ENCODE measurements around the gene TMUB1. TPM values are rescaled to one million over a fixed set of nuclear protein-coding genes. Genes with fewer than 3 reads are reported as not detected.

The TMUB1 gene
- polyA plus RNA-seq, 2 of the 4 experiments (the other 2 are of a cell fraction): 14.0 to 37.7 TPM

DNA sequence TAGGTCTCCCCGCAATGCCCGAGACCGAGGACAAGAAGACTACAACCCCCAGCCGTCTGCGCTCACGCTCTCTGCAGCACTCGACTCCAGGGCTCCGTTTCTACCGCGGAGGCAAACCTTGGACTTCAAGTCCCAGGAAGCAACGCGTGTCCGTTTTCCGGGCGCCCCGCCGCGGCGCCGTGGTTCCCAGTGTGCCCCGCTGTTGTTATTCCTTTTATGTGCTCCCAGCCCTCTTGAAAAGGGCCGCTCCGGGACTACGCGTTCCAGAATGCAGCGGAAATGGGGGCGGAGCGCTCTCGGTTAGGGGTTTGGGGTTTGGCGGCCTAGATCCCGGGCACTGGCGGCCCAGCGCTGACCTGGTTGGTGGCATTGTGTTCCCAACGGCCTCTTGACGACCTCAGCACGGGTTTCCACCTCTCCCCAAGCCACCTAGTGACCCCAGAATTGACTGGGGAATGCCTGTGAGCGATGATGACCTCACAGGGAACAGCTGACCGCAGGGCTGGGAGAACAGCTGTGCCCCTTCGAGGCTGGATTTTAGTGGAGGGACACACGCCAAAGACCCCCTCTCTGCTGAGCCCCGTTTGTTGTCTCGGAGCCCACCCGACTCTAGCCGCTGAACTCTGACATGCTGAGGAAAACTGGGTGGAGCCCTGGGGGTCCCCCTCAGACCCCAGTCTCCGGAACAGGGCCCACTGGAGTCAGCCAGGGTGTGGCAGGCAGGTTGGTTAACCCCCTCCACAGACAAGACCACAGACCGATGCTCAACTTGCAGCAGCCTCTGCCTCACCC, 25.1 kb downstream of the TMUB1 start:
- H3K27ac ChIP-seq: peak overlapping the region; percentile 99
- peak overlapping the region; percentile 92 for H3K4me2 ChIP-seq
- FAIRE-seq: no peak
- peak; percentile 54 to 82 for ATAC-seq
- no peaks in the 10 kb centered on the region for H3K9me3 ChIP-seq
- ChIA-PET CTCF (interaction anchor here (0.6 to 4.0 kb wide), 9 partner anchors 13 to 691 kb away, joined by 3 to 14 read pairs (median 5); partner anchors contain the start of gene ABCB8), POLR2A (interaction anchor here (1.0 to 1.4 kb wide), 3 partner anchors 19 to 30 kb away, joined by 3 to 4 read pairs (median 4); partner anchors contain the start of genes ABCB8 and FASTK)
- TF ChIP-seq NPAS2 (CRISPR knock-in tag; IDR thresholded peaks at IDR 0.05; ENCODE audit: borderline replicate concordance): no peak
- TF ChIP-seq FOSB (CRISPR knock-in tag; IDR thresholded peaks at IDR 0.05): no peak
- TF ChIP-seq, protein P1, sequence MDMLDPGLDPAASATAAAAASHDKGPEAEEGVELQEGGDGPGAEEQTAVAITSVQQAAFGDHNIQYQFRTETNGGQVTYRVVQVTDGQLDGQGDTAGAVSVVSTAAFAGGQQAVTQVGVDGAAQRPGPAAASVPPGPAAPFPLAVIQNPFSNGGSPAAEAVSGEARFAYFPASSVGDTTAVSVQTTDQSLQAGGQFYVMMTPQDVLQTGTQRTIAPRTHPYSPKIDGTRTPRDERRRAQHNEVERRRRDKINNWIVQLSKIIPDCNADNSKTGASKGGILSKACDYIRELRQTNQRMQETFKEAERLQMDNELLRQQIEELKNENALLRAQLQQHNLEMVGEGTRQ (IDR thresholded peaks at IDR 0.05): peak; percentile 47
- TF ChIP-seq MYC (IDR thresholded peaks at IDR 0.05; ENCODE audit: borderline replicate concordance, low read length): 0 out of 2 replicates have a peak, but pooled peaks have one; percentile 6
- TF ChIP-seq KDM1A (IDR thresholded peaks at IDR 0.05; ENCODE audit: low read depth): no peak
- TF ChIP-seq HOXB5 (CRISPR knock-in tag; IDR thresholded peaks at IDR 0.05): 0 out of 2 replicates have a peak, but pooled peaks have one; percentile 30
- TF ChIP-seq, protein P2, sequence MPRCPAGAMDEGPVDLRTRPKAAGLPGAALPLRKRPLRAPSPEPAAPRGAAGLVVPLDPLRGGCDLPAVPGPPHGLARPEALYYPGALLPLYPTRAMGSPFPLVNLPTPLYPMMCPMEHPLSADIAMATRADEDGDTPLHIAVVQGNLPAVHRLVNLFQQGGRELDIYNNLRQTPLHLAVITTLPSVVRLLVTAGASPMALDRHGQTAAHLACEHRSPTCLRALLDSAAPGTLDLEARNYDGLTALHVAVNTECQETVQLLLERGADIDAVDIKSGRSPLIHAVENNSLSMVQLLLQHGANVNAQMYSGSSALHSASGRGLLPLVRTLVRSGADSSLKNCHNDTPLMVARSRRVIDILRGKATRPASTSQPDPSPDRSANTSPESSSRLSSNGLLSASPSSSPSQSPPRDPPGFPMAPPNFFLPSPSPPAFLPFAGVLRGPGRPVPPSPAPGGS (IDR thresholded peaks at IDR 0.05): 0 out of 3 replicates have a peak, but pooled peaks have one; percentile 12
- TF ChIP-seq, protein P3, sequence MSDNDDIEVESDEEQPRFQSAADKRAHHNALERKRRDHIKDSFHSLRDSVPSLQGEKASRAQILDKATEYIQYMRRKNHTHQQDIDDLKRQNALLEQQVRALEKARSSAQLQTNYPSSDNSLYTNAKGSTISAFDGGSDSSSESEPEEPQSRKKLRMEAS (IDR thresholded peaks at IDR 0.05): peak; percentile 53
- TF ChIP-seq POLR2A (IDR thresholded peaks at IDR 0.05; ENCODE audit: low read length): peak; percentile 75
- TF ChIP-seq JUN (IDR thresholded peaks at IDR 0.05): peak; percentile 53 to 64; a peak in 4 of 5 replicates
- TF ChIP-seq FOSL2 (IDR thresholded peaks at IDR 0.05): no peak
- peak; percentile 30; the same call in 1 of the 2 replicates for TF ChIP-seq FOSL2 (CRISPR knock-in tag; IDR thresholded peaks at IDR 0.05)
- TF ChIP-seq PHF8 (IDR thresholded peaks at IDR 0.05; ENCODE audit: borderline replicate concordance, low read depth): peak; percentile 58
- TF ChIP-seq BHLHE40 (IDR thresholded peaks at IDR 0.05; ENCODE audit: low read depth, low read length): no peak
- no peak for TF ChIP-seq CBX2 (IDR thresholded peaks at IDR 0.05; ENCODE audit: borderline replicate concordance, low read depth)
- H3K4me3 ChIP-seq: peak overlapping the region; percentile 86
- peak; percentile 99 to 100 for DNase-seq (ENCODE audit: low read depth in 1 of 2, low spot score in 1 of 2)
- under 1% methylated on average over 35 of the region's 46 CpGs for WGBS (ENCODE audit: missing lambda C conversion rate)
- peaks cover 24% of the 10 kb centered on the region for H3K4me1 ChIP-seq

DNA sequence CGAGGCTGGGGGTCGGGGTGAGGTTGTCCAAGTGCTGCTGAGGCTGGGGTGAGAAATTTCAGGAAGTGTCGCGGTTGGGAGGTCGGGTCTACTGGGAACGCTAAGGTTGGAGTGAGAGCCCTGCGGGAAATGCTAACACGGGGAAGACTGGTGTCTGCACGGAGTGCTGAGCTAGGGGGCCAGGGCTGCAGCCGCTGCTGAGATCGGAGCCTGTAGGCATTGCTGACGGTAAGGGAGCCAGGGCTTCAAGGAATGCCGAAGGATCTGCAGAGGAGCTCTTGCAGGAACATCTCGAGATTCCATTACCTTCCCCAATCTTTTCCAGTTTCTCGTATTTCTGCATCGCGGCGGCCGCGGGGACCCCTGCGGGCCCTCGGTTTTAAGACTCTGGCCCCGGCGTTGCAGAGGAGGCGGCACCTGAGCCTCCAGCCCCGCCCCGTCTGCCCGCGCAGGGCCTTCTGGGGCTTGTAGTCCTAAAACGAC, 25.7 kb downstream of the TMUB1 start, which contains the start of gene CDK5:
TSS of gene CDK5 (minus strand) at position 392 of the 483 bp plus-strand sequence. CDS start at position 343, 49 bp downstream.
- peaks cover 24% of the 10 kb centered on the region for H3K4me1 ChIP-seq
- ChIA-PET CTCF (interaction anchor here (1.0 to 4.0 kb wide), 3 partner anchors 11 to 53 kb away, joined by 3 to 14 read pairs (median 5); partner anchors contain the start of gene ABCB8), POLR2A (interaction anchor here (1.0 to 1.4 kb wide), 3 partner anchors 18 to 29 kb away, joined by 3 to 4 read pairs (median 4); partner anchors contain the start of genes ABCB8 and FASTK)
- H3K9me3 ChIP-seq: no peaks in the 10 kb centered on the region
- peak within 1 kb of the TSS; percentile 99 for H3K27ac ChIP-seq
- peak within 1 kb of the TSS; percentile 92 for H3K4me2 ChIP-seq
- WGBS (ENCODE audit: missing lambda C conversion rate): 1% methylated on average over 30 of the region's 30 CpGs
- no peak for FAIRE-seq
- peak within 1 kb of the TSS; percentile 86 for H3K4me3 ChIP-seq
- no peak for TF ChIP-seq FOSL2 (IDR thresholded peaks at IDR 0.05)
- no peak for TF ChIP-seq FOSL2 (CRISPR knock-in tag; IDR thresholded peaks at IDR 0.05)
- 0 out of 2 replicates have a peak, but pooled peaks have one; percentile 22 for TF ChIP-seq POLR2A (IDR thresholded peaks at IDR 0.05; ENCODE audit: low read length)
- DNase-seq (ENCODE audit: low read depth in 1 of 2, low spot score in 1 of 2): peak in 1 of 2 experiments; percentile 48
- peak in 1 of 2 experiments; percentile 4; a peak in 3 of 6 replicates for ATAC-seq

DNA sequence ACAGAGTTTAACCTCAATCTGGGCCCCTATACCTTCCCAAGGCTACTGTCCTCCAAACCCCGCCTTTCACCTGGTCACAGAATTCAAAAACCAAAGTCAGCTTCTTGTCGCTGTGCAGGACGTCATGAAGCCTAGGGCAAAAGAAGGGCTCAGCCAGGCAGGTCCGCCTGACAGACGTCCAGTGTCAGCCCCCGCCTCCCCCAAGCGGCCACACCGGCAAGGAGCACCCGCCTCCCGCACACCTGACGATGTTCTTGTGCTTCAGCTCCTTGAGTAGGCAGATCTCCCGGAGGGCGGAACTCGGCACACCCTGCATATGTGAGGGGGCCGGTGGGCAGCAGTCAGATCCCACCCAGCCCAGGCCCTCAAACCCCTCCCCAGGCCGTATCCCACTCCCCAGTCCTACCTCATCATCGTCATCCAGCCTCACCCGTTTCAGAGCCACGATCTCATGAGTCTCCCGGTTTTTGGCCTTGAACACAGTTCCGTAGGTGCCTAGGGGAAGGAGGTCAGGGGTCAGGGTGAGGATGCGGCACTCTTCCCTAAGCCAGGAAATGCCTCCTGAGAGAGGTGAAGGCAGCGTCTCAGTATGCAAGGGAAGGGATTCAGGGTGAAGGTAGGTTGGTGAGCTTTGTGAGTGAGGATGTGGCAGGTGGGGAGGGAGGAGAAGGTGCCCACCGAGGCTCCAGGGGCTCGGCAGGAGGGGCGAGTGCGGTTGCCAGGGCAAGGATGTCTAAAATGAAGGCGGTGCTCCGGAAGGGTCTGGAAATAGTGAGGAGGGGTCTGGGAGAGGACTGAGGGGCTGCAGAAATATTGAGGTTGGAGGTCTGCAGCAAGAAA, 26.4 kb downstream of the TMUB1 start:
- ATAC-seq: no peak

More for the DNA sequence above, 26.4 kb downstream of the TMUB1 start:
- POLR2A ChIA-PET: interaction anchor here (1.0 kb wide), 1 partner anchor 18 kb away, joined by 3 read pairs; no protein-coding TSS in a partner anchor
- Histone ChIP-seq H3K27ac (peak overlapping the region; percentile 75 to 99), H3K9me3 (no peaks in the 10 kb centered on the region), H3K4me1 (peaks cover 22% of the 10 kb centered on the region), H3K4me3 (peak overlapping the region; percentile 61), H3K4me2 (peak overlapping the region; percentile 88)
- TF ChIP-seq, protein P4, sequence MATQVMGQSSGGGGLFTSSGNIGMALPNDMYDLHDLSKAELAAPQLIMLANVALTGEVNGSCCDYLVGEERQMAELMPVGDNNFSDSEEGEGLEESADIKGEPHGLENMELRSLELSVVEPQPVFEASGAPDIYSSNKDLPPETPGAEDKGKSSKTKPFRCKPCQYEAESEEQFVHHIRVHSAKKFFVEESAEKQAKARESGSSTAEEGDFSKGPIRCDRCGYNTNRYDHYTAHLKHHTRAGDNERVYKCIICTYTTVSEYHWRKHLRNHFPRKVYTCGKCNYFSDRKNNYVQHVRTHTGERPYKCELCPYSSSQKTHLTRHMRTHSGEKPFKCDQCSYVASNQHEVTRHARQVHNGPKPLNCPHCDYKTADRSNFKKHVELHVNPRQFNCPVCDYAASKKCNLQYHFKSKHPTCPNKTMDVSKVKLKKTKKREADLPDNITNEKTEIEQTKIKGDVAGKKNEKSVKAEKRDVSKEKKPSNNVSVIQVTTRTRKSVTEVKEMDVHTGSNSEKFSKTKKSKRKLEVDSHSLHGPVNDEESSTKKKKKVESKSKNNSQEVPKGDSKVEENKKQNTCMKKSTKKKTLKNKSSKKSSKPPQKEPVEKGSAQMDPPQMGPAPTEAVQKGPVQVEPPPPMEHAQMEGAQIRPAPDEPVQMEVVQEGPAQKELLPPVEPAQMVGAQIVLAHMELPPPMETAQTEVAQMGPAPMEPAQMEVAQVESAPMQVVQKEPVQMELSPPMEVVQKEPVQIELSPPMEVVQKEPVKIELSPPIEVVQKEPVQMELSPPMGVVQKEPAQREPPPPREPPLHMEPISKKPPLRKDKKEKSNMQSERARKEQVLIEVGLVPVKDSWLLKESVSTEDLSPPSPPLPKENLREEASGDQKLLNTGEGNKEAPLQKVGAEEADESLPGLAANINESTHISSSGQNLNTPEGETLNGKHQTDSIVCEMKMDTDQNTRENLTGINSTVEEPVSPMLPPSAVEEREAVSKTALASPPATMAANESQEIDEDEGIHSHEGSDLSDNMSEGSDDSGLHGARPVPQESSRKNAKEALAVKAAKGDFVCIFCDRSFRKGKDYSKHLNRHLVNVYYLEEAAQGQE (IDR thresholded peaks at IDR 0.05): no peak
- TF ChIP-seq JUNB (IDR thresholded peaks at IDR 0.05) (no peak), CEBPB (IDR thresholded peaks at IDR 0.05) (no peak), POLR2A (IDR thresholded peaks at IDR 0.05; ENCODE audit: low read length) (no peak), SREBF2 (IDR thresholded peaks at IDR 0.05) (no peak), MAZ (IDR thresholded peaks at IDR 0.05; ENCODE audit: borderline replicate concordance, low read depth, low read length) (no peak)
- WGBS (ENCODE audit: missing lambda C conversion rate): 78% methylated on average over 25 of the region's 29 CpGs
- DNase-seq (ENCODE audit: low read depth in 1 of 2, low spot score in 1 of 2) (no peak), FAIRE-seq (no peak)
- CTCF ChIA-PET: interaction anchor here (0.6 to 1.7 kb wide), 4 partner anchors 11 to 54 kb away, joined by 3 to 5 read pairs (median 3); partner anchors contain the start of gene ABCB8
